Mammary epithelial cell (primary cell): ENCODE data around the gene SYT15.

Experiments
- EZH2 ChIP-seq: IDR thresholded peaks from 2 replicates; pipeline ENCODE4 v1.6.1; 2012; ENCODE audit warnings: low read length, inconsistent platforms, borderline replicate concordance
- TF ChIP-seq, protein P1 (sequence below), 2 donors: IDR thresholded peaks in 1 of 2; conservative IDR thresholded peaks in 1 of 2; 2 replicates each; pipeline ENCODE4 v1.5.1; 2011 to 2012; ENCODE audit warnings: inconsistent platforms in 2 of 2, low read length in 2 of 2, mild to moderate bottlenecking in 2 of 2, control low read depth in 1 of 2, low read depth in 1 of 2; ENCODE audit not compliant: insufficient read depth in 1 of 2; ENCODE audit errors: extremely low read depth in 1 of 2

DNA sequence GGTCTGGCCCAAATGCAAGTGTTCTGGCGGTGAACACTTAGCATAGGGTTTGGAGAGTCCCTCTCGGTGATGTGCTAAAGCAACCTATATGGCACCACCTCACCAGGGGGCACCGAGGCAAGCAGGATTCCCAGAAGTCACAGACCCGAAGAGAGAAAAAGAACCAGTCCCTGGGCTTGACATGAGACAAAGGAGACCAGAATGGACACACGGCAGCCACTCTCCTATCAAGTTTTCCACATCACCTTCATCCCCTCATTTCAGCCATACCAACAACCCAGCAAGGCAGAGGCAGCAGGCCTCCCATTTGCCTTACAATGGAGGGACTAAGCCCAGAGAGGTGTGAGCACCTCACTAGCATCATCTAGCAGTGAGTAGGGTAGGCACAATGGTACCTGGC lies 42.1 kb upstream of the SYT15 start:
- TF ChIP-seq, protein P1, sequence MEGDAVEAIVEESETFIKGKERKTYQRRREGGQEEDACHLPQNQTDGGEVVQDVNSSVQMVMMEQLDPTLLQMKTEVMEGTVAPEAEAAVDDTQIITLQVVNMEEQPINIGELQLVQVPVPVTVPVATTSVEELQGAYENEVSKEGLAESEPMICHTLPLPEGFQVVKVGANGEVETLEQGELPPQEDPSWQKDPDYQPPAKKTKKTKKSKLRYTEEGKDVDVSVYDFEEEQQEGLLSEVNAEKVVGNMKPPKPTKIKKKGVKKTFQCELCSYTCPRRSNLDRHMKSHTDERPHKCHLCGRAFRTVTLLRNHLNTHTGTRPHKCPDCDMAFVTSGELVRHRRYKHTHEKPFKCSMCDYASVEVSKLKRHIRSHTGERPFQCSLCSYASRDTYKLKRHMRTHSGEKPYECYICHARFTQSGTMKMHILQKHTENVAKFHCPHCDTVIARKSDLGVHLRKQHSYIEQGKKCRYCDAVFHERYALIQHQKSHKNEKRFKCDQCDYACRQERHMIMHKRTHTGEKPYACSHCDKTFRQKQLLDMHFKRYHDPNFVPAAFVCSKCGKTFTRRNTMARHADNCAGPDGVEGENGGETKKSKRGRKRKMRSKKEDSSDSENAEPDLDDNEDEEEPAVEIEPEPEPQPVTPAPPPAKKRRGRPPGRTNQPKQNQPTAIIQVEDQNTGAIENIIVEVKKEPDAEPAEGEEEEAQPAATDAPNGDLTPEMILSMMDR (conservative IDR thresholded peaks at IDR 0.05 in 1 of 2, IDR thresholded peaks at IDR 0.05 in 1 of 2; ENCODE audit: extremely low read depth in 1 of 2, insufficient read depth in 1 of 2, low read depth in 1 of 2, low read length in 2 of 2) = no peak
- TF ChIP-seq EZH2 = no peak
